ENCODE results near the gene LACRT.

- TF ChIP-seq RAD21 (IDR thresholded peaks at IDR 0.05; ENCODE audit: low read depth) (no peak), YY1 (IDR thresholded peaks at IDR 0.05; ENCODE audit: low read depth) (no peak), CREB1 (IDR thresholded peaks at IDR 0.05; ENCODE audit: low read depth) (no peak), TCF12 (IDR thresholded peaks at IDR 0.05; ENCODE audit: low read depth) (no peak), NFIC (IDR thresholded peaks at IDR 0.05) (no peak), ZBTB7A (IDR thresholded peaks at IDR 0.05; ENCODE audit: low read depth) (no peak), REST (IDR thresholded peaks at IDR 0.05; ENCODE audit: low read depth) (no peak), TEAD4 (IDR thresholded peaks at IDR 0.05) (no peak), EGR1 (IDR thresholded peaks at IDR 0.05) (no peak), FOXM1 (IDR thresholded peaks at IDR 0.05; ENCODE audit: borderline replicate concordance, low read depth) (no peak), EP300 (IDR thresholded peaks at IDR 0.05; ENCODE audit: borderline replicate concordance) (no peak)
Measured at GRCh38 chr12:54603872-54604271, 30.8 kb downstream of the LACRT start.
